H1 (cell line): ENCODE results near the gene SLC7A6OS.

Source experiments
- BACH1 ChIP-seq: IDR thresholded peaks from 2 replicates; pipeline ENCODE4 v1.6.1; 2012; ENCODE audit warnings: low read length, improper control_type of control experiment
- CTCF ChIP-seq, 3 experiments: IDR thresholded peaks; 1 replicate in 2 of 3; 2 replicates in 1 of 3; pipeline versions ENCODE4 v1.5.1 to v1.6.1; 2011; ENCODE audit warnings: low read length in 3 of 3, mild to moderate bottlenecking in 3 of 3, inconsistent platforms in 2 of 3, low read depth in 1 of 3, moderate library complexity in 1 of 3; ENCODE audit not compliant: insufficient read depth in 1 of 3; ENCODE audit errors: control extremely low read depth in 1 of 3
- EP300 ChIP-seq, 2 experiments: IDR thresholded peaks; 1 replicate in 1 of 2; 2 replicates in 1 of 2; pipeline ENCODE4 v1.6.1; 2011 to 2012; ENCODE audit warnings: low read depth in 2 of 2, low read length in 2 of 2, mild to moderate bottlenecking in 2 of 2, borderline replicate concordance in 1 of 2, inconsistent platforms in 1 of 2, moderate library complexity in 1 of 2
- KDM1A ChIP-seq: fragments of 200-600, 300-600 bp; sonication (generic); IDR thresholded peaks from 2 replicates; pipeline ENCODE4 v1.7.1; 2016; ENCODE audit warnings: mild to moderate bottlenecking, low read length, borderline replicate concordance
- KDM4A ChIP-seq: IDR thresholded peaks from one replicate; pipeline ENCODE4 v1.7.1; 2012; ENCODE audit warnings: low read depth, mild to moderate bottlenecking, moderate library complexity, low read length, inconsistent platforms; ENCODE audit not compliant: severe bottlenecking
- POLR2A ChIP-seq, 2 experiments: IDR thresholded peaks; 1 replicate in 1 of 2; 2 replicates in 1 of 2; pipeline ENCODE4 v1.6.1; 2011; ENCODE audit warnings: low read depth in 2 of 2, low read length in 2 of 2, mild to moderate bottlenecking in 2 of 2; ENCODE audit errors: control extremely low read depth in 1 of 2
- RAD21 ChIP-seq, 2 experiments: IDR thresholded peaks in 1 of 2; conservative IDR thresholded peaks in 1 of 2; 2 replicates each; pipeline ENCODE4 v1.6.1; 2011; ENCODE audit warnings: low read depth in 2 of 2, low read length in 2 of 2, improper control_type of control experiment in 1 of 2, inconsistent platforms in 1 of 2, mild to moderate bottlenecking in 1 of 2, moderate library complexity in 1 of 2
- RXRA ChIP-seq: IDR thresholded peaks from 2 replicates; pipeline ENCODE4 v1.6.1; 2011; ENCODE audit warnings: low read depth, mild to moderate bottlenecking, low read length, moderate library complexity; ENCODE audit not compliant: insufficient read depth
- SIN3A ChIP-seq, 2 experiments: IDR thresholded peaks in 1 of 2; conservative IDR thresholded peaks in 1 of 2; 2 replicates each; pipeline ENCODE4 v1.6.1; 2011 to 2012; ENCODE audit warnings: low read length in 2 of 2, improper control_type of control experiment in 1 of 2, low read depth in 1 of 2, mild to moderate bottlenecking in 1 of 2
- SP1 ChIP-seq: IDR thresholded peaks from 2 replicates; pipeline ENCODE4 v1.6.1; 2011; ENCODE audit warnings: low read depth, low read length
- TAF1 ChIP-seq: IDR thresholded peaks from 2 replicates; pipeline ENCODE4 v1.6.1; 2011; ENCODE audit warnings: mild to moderate bottlenecking, low read depth, low read length
- TF ChIP-seq, protein P1 (sequence below): fragments of 300-600 bp; sonication (generic); IDR thresholded peaks from 2 replicates; pipeline ENCODE4 v1.7.1; 2012; ENCODE audit warnings: low read length, moderate library complexity, mild to moderate bottlenecking, inconsistent platforms; ENCODE audit not compliant: insufficient replicate concordance

DNA sequence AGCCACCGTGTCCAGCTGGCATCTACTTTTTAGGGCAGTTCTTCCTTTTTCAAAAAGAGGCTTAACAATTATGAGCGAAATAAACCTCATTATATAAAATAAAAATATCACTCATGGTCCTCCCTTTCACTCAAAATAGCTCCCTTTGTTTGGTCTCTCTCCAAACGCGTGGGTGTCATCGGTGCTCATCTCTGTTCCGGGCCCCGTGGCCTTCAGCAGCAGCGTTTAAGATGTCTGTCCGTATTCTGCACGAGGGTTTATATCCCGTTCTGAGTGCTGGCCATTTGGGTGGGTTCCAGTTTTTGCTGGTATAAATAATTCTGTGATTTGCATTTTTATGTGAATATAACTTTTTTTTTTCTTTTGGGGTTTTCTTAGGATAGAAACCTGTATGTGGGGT lies 33.5 kb upstream of the SLC7A6OS start:
- TF ChIP-seq EP300 (IDR thresholded peaks at IDR 0.05; ENCODE audit: borderline replicate concordance in 1 of 2, low read depth in 2 of 2, low read length in 2 of 2) (no peak), CTCF (IDR thresholded peaks at IDR 0.05; ENCODE audit: control extremely low read depth in 1 of 3, insufficient read depth in 1 of 3, low read depth in 1 of 3, low read length in 3 of 3) (no peak), POLR2A (IDR thresholded peaks at IDR 0.05; ENCODE audit: control extremely low read depth in 1 of 2, low read depth in 2 of 2, low read length in 2 of 2) (no peak), TAF1 (no peak), RAD21 (IDR thresholded peaks at IDR 0.05 in 1 of 2, conservative IDR thresholded peaks at IDR 0.05 in 1 of 2; ENCODE audit: low read depth in 2 of 2, low read length in 2 of 2) (no peak), BACH1 (no peak), SIN3A (conservative IDR thresholded peaks at IDR 0.05 in 1 of 2, IDR thresholded peaks at IDR 0.05 in 1 of 2; ENCODE audit: low read depth in 1 of 2, low read length in 2 of 2) (no peak), KDM1A (no peak), KDM4A (no peak), SP1 (no peak), RXRA (no peak)
- TF ChIP-seq, protein P1, sequence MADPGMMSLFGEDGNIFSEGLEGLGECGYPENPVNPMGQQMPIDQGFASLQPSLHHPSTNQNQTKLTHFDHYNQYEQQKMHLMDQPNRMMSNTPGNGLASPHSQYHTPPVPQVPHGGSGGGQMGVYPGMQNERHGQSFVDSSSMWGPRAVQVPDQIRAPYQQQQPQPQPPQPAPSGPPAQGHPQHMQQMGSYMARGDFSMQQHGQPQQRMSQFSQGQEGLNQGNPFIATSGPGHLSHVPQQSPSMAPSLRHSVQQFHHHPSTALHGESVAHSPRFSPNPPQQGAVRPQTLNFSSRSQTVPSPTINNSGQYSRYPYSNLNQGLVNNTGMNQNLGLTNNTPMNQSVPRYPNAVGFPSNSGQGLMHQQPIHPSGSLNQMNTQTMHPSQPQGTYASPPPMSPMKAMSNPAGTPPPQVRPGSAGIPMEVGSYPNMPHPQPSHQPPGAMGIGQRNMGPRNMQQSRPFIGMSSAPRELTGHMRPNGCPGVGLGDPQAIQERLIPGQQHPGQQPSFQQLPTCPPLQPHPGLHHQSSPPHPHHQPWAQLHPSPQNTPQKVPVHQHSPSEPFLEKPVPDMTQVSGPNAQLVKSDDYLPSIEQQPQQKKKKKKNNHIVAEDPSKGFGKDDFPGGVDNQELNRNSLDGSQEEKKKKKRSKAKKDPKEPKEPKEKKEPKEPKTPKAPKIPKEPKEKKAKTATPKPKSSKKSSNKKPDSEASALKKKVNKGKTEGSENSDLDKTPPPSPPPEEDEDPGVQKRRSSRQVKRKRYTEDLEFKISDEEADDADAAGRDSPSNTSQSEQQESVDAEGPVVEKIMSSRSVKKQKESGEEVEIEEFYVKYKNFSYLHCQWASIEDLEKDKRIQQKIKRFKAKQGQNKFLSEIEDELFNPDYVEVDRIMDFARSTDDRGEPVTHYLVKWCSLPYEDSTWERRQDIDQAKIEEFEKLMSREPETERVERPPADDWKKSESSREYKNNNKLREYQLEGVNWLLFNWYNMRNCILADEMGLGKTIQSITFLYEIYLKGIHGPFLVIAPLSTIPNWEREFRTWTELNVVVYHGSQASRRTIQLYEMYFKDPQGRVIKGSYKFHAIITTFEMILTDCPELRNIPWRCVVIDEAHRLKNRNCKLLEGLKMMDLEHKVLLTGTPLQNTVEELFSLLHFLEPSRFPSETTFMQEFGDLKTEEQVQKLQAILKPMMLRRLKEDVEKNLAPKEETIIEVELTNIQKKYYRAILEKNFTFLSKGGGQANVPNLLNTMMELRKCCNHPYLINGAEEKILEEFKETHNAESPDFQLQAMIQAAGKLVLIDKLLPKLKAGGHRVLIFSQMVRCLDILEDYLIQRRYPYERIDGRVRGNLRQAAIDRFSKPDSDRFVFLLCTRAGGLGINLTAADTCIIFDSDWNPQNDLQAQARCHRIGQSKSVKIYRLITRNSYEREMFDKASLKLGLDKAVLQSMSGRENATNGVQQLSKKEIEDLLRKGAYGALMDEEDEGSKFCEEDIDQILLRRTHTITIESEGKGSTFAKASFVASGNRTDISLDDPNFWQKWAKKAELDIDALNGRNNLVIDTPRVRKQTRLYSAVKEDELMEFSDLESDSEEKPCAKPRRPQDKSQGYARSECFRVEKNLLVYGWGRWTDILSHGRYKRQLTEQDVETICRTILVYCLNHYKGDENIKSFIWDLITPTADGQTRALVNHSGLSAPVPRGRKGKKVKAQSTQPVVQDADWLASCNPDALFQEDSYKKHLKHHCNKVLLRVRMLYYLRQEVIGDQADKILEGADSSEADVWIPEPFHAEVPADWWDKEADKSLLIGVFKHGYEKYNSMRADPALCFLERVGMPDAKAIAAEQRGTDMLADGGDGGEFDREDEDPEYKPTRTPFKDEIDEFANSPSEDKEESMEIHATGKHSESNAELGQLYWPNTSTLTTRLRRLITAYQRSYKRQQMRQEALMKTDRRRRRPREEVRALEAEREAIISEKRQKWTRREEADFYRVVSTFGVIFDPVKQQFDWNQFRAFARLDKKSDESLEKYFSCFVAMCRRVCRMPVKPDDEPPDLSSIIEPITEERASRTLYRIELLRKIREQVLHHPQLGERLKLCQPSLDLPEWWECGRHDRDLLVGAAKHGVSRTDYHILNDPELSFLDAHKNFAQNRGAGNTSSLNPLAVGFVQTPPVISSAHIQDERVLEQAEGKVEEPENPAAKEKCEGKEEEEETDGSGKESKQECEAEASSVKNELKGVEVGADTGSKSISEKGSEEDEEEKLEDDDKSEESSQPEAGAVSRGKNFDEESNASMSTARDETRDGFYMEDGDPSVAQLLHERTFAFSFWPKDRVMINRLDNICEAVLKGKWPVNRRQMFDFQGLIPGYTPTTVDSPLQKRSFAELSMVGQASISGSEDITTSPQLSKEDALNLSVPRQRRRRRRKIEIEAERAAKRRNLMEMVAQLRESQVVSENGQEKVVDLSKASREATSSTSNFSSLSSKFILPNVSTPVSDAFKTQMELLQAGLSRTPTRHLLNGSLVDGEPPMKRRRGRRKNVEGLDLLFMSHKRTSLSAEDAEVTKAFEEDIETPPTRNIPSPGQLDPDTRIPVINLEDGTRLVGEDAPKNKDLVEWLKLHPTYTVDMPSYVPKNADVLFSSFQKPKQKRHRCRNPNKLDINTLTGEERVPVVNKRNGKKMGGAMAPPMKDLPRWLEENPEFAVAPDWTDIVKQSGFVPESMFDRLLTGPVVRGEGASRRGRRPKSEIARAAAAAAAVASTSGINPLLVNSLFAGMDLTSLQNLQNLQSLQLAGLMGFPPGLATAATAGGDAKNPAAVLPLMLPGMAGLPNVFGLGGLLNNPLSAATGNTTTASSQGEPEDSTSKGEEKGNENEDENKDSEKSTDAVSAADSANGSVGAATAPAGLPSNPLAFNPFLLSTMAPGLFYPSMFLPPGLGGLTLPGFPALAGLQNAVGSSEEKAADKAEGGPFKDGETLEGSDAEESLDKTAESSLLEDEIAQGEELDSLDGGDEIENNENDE = no peak
